Left lung (tissue), 10 donors: ENCODE data around the gene MBTPS1. TPM values are rescaled to one million over a fixed set of nuclear protein-coding genes. Genes with fewer than 3 reads are reported as not detected.

Experiments used
- ATAC-seq: fragments of 200-7000 bp; cut with Tn5 transposase; one replicate; pipeline ENCODE4 v1.9.1; 2020; ENCODE audit warnings: moderate library complexity
- DNase-seq, 4 donors: peaks; one replicate each; pipeline ENCODE4 v3.0.0-alpha.2; 2013 to 2020
- H3K27ac ChIP-seq, 2 donors: fragments of 200-600 bp; sonication (generic) in 1 of 2; one replicate each; pipeline versions ENCODE4 v1.5.0 to v1.8.0; 2020 to 2021
- H3K27me3 ChIP-seq, 2 donors: fragments of 200-600 bp; sonication (generic) in 1 of 2; one replicate each; pipeline versions ENCODE4 v1.5.0 to v1.8.0; 2020 to 2021
- H3K36me3 ChIP-seq, 2 donors: fragments of 200-600 bp; sonication (generic) in 1 of 2; one replicate each; pipeline versions ENCODE4 v1.5.0 to v1.8.0; 2020 to 2021
- H3K4me1 ChIP-seq, 2 donors: fragments of 200-600 bp; one replicate each; pipeline ENCODE4 v1.8.0; 2021
- H3K4me3 ChIP-seq, 2 donors: fragments of 200-600 bp; sonication (generic) in 1 of 2; one replicate each; pipeline versions ENCODE4 v1.5.0 to v1.8.0; 2020 to 2021; ENCODE audit warnings: mild to moderate bottlenecking in 1 of 2
- H3K9me3 ChIP-seq, 2 donors: fragments of 200-600 bp; sonication (generic) in 1 of 2; one replicate each; pipeline versions ENCODE4 v1.5.0 to v1.8.0; 2020 to 2021
- intact Hi-C, 2 donors: fragments of 100-400 bp; cut with DNase I; formaldehyde crosslinking; loops; one replicate each; pipeline versions ENCODE4 v1.11.2 to v1.14.2; 2022
- polyA plus RNA-seq, 6 donors: library from polyadenylated mRNA; unstranded; fragments of 120-200 nt; gene quantifications; one replicate each; pipeline ENCODE4 v1.2.1, GENCODE V29; 2013; ENCODE audit not compliant: insufficient read length in 6 of 6
- total RNA-seq, 2 donors: library from RNA; stranded (reverse); fragmentation: NEBNext Ultra II Directional; extraction: Animal tissue kit (Norgen Biotek cat#: 25700); gene quantifications; one replicate each; pipeline ENCODE4 v1.2.1, GENCODE V29; 2021
- TF ChIP-seq, protein P1 (sequence below), 2 donors: fragments of 200-600 bp; sonication (generic) in 1 of 2; IDR thresholded peaks; one replicate each; pipeline versions ENCODE4 v1.5.0 to v1.8.0; 2021; ENCODE audit warnings: antibody characterized with exemption in 2 of 2
- donor health status: DM: no; HTN: yes; CAD: no.
- donor health status: DM: no; HTN: no; CAD: no.

Gene MBTPS1
- total and polyA plus RNA-seq, 8 donors = 86.4 to 121 (median 116) TPM

DNA sequence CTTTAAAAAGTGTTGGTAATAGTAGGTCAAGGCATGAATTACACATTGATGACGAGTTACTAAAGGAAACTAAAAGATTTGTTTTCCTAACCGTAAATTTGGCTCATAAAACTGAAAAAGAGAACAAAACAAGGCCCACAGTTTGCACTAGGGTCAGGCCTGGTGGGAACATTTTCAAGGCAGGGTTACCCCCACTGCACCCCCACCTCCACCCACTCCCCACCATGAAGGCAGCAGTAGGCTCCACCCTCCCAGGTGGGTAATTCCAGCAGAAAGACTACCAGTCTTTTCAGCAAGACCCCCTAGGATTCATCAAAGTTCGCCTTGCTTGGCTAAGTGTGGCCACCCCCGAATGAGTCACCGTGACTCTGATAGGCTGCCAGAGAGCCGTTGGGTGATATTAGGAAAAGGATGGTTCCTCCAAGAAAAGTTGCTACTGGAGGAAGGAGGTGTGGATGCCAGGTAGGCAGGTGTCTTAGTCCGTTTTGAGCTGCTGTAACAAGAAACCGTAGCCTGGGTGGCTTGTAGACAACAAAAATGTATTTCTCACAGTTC lies 37.0 kb upstream of the MBTPS1 start:
- no peaks in the 10 kb centered on the region for H3K4me1 ChIP-seq
- intact Hi-C loops = no loop called here
- no peaks in the 10 kb centered on the region for H3K9me3 ChIP-seq
- no peak overlapping the region for H3K27ac ChIP-seq
- no peak overlapping the region for H3K4me3 ChIP-seq
- ATAC-seq (no peak), DNase-seq (no peak)
- TF ChIP-seq, protein P1, sequence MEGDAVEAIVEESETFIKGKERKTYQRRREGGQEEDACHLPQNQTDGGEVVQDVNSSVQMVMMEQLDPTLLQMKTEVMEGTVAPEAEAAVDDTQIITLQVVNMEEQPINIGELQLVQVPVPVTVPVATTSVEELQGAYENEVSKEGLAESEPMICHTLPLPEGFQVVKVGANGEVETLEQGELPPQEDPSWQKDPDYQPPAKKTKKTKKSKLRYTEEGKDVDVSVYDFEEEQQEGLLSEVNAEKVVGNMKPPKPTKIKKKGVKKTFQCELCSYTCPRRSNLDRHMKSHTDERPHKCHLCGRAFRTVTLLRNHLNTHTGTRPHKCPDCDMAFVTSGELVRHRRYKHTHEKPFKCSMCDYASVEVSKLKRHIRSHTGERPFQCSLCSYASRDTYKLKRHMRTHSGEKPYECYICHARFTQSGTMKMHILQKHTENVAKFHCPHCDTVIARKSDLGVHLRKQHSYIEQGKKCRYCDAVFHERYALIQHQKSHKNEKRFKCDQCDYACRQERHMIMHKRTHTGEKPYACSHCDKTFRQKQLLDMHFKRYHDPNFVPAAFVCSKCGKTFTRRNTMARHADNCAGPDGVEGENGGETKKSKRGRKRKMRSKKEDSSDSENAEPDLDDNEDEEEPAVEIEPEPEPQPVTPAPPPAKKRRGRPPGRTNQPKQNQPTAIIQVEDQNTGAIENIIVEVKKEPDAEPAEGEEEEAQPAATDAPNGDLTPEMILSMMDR (IDR thresholded peaks at IDR 0.05) = no peak
- H3K27me3 ChIP-seq = peaks cover 0 to 12% of the 10 kb centered on the region in 2 donors
- no peaks in the 10 kb centered on the region for H3K36me3 ChIP-seq

GRCh38 chr16:84150926-84151325 lies 34.2 kb upstream of the MBTPS1 start:
- DNase-seq = no peak
- intact Hi-C loops = no loop called here
- H3K27ac ChIP-seq = no peak overlapping the region

GRCh38 chr16:84144859-84145639 lies 28.3 kb upstream of the MBTPS1 start, which contains the start of the genes DNAAF1 and HSDL1:
DNAAF1 (plus strand) TSS chr16:84145308; CDS start chr16:84145441, 133 bp downstream.
HSDL1 (minus strand) TSS chr16:84145177; CDS start chr16:84131321, 13,856 bp downstream.
- Histone ChIP-seq H3K9me3 (no peaks in the 10 kb centered on the region), H3K27me3 (peaks cover 0 to 20% of the 10 kb centered on the region in 2 donors), H3K36me3 (no peaks in the 10 kb centered on the region), H3K27ac (peak within 1 kb of the TSS; percentile 69 to 83), H3K4me1 (peaks cover 5 to 20% of the 10 kb centered on the region in 2 donors), H3K4me3 (peak within 1 kb of the TSS; percentile 78 to 81)
- intact Hi-C loops = no loop called here
- TF ChIP-seq, protein P1 (IDR thresholded peaks at IDR 0.05) = no peak
- DNase-seq (peak; percentile 91 to 98 (median 94)), ATAC-seq (peak; percentile 97)

More at GRCh38 chr16:84150926-84151325, 34.2 kb upstream of the MBTPS1 start:
- no peaks in the 10 kb centered on the region for H3K36me3 ChIP-seq
- TF ChIP-seq, protein P1 (IDR thresholded peaks at IDR 0.05) = no peak
- no peaks in the 10 kb centered on the region for H3K9me3 ChIP-seq
- H3K4me3 ChIP-seq = no peak overlapping the region
- no peak for ATAC-seq
- no peaks in the 10 kb centered on the region for H3K4me1 ChIP-seq
- peaks cover 0 to 20% of the 10 kb centered on the region in 2 donors for H3K27me3 ChIP-seq

DNA sequence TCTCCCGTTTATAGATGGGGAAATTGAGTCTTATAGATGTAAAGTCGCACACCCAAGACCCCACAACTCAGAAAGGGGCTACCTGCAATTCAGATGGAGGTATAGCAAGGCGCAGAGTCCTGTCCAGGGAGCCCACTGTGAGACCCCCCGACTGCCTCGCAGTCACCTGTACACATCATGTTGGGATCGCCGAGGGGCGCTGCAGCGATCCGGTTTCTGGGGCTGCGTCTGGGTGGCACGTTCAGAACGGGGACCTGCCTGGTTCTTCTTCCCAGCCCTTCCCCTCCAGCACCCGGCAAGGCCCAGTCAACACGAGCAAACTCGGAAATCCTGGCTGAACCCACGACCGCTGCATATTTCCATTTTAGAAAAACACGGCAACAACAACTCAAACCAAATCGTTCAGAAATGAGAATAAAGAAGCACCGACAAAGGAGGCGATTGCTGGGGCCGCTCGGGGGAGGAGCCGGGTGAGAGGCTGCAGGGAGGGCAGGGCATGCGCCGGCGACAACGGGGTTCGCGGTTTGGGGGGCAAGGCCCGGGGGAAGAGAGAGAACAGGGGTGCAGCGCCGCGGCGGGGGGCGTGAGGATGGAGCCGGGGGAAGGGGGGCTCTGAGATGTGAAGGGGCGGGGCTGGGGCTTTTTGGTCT lies 27.6 kb upstream of the MBTPS1 start:
- DNase-seq (peak; percentile 23 to 86 (median 36)), ATAC-seq (peak; percentile 50)
- Histone ChIP-seq H3K27me3 (peaks cover 0 to 20% of the 10 kb centered on the region in 2 donors), H3K4me3 (peak overlapping the region; percentile 78 to 81), H3K27ac (peak overlapping the region; percentile 69 to 83), H3K4me1 (peaks cover 13 to 20% of the 10 kb centered on the region in 2 donors), H3K9me3 (no peaks in the 10 kb centered on the region), H3K36me3 (no peaks in the 10 kb centered on the region)
- intact Hi-C loops = no loop called here
- TF ChIP-seq, protein P1 (IDR thresholded peaks at IDR 0.05) = no peak

- peaks cover 14 to 20% of the 10 kb centered on the region in 2 donors for H3K4me1 ChIP-seq
- peak overlapping the region; percentile 78 to 81 for H3K4me3 ChIP-seq
- TF ChIP-seq, protein P1 (IDR thresholded peaks at IDR 0.05) = no peak
- no peak for ATAC-seq
- H3K36me3 ChIP-seq = no peaks in the 10 kb centered on the region
- intact Hi-C loops = no loop called here
- DNase-seq = no peak
- peaks cover 0 to 20% of the 10 kb centered on the region in 2 donors for H3K27me3 ChIP-seq
- H3K9me3 ChIP-seq = no peaks in the 10 kb centered on the region
- no peak overlapping the region for H3K27ac ChIP-seq
These were observed 27.1 kb upstream of the MBTPS1 start for GRCh38 chr16:84143784-84144199.
